ENCODE data around the gene MBTD1. TPM values are rescaled to one million over a fixed set of nuclear protein-coding genes. Genes with fewer than 3 reads are reported as not detected.

Gene MBTD1
- total and polyA plus RNA-seq, 2 donors: 19.2 to 19.5 TPM

DNA sequence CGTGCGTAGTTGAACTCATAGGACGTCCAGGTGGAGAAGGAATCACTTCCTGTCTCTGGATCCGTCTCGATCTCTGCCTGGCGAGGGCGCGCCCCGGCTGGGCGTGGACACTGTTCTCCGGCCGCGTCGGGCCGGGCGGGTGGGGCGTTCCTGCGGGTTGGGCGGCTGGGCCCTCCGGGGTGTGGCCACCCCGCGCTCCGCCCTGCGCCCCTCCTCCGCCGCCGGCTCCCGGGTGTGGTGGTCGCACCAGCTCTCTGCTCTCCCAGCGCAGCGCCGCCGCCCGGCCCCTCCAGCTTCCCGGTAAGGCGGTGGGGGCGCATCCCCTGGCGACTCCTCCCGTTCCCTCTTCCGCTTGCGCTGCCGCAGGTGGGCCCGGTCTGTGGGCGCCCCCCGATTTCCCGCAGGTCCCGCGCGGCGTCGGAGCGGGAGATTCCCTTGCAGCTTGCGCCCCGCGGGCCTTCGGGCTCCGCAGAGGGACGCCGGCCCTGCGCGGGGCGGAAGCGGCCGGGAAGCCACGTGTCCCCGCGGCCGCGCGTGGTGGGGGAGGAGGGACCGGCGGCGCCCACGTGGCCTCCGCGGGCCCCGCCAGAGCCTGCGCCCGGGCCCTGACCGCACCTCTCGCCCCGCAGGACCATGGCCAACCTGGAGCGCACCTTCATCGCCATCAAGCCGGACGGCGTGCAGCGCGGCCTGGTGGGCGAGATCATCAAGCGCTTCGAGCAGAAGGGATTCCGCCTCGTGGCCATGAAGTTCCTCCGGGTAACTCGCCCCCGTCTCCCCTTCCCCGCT lies 93.5 kb downstream of the MBTD1 start, which contains the start of gene NME2:
Gene NME2 (plus strand): TSS at position 214 of the 789 bp plus-strand sequence. CDS start 420 bp downstream, at position 634.
- H3K4me3 ChIP-seq (ENCODE audit: low read length in 2 of 2): peak within 1 kb of the TSS; percentile 78 to 80
- under 1% methylated on average over 98 of the region's 98 CpGs for WGBS
- peaks cover 0 to 18% of the 10 kb centered on the region in 2 donors for H3K4me1 ChIP-seq (ENCODE audit: control insufficient read depth in 2 of 2, insufficient read depth in 2 of 2, low read length in 2 of 2)
- peaks cover 13 to 33% of the 10 kb centered on the region in 2 donors for H3K36me3 ChIP-seq (ENCODE audit: control insufficient read depth in 2 of 2, insufficient read depth in 2 of 2, low read length in 1 of 2)
- no peaks in the 10 kb centered on the region for H3K27me3 ChIP-seq (ENCODE audit: control insufficient read depth in 2 of 2, insufficient read depth in 1 of 2, low read length in 1 of 2)
- peak in 8 of 9 donors; percentile 9 to 66 (median 48) for DNase-seq (ENCODE audit: low read depth in 6 of 9, low spot score in 9 of 9)
- H3K9me3 ChIP-seq (ENCODE audit: control insufficient read depth in 2 of 2, insufficient read depth in 1 of 2, low read length in 1 of 2): no peaks in the 10 kb centered on the region
- H3K27ac ChIP-seq (ENCODE audit: low read depth in 1 of 2, low read length in 1 of 2): peak within 1 kb of the TSS; percentile 67 to 89

DNA sequence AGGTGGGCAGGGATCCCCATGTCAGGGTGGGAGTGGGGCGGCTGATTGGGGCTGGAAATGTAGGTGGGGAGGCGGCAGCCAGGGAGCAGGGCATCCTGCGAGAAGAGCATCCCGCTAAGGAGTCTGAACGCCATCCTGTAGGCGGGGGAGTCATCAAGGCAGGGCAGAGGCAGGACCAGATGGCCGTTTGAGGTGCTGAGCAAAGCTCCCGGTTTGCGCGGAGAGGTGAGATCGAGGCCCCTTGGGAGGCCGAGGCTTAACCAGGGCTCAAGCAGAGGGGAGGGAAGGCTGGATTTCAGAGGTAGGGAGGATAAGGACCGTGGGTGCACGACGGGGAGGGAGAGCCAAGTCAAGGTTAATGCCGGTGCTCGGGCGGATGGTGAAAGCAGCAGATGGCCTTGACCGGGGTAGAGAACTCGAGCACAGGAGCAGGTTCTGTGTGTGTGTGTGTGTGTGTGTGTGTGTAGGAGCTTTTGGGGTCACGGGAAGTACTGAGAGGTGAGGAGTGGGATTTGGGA lies 94.1 kb downstream of the MBTD1 start:
- DNase-seq (ENCODE audit: low read depth in 6 of 9, low spot score in 9 of 9): peak in 3 of 9 donors; percentile 6 to 42 (median 8)
- 31% methylated on average over 21 of the region's 21 CpGs for WGBS
- H3K36me3 ChIP-seq (ENCODE audit: control insufficient read depth in 2 of 2, insufficient read depth in 2 of 2, low read length in 1 of 2): peaks cover 19 to 35% of the 10 kb centered on the region in 2 donors

DNA sequence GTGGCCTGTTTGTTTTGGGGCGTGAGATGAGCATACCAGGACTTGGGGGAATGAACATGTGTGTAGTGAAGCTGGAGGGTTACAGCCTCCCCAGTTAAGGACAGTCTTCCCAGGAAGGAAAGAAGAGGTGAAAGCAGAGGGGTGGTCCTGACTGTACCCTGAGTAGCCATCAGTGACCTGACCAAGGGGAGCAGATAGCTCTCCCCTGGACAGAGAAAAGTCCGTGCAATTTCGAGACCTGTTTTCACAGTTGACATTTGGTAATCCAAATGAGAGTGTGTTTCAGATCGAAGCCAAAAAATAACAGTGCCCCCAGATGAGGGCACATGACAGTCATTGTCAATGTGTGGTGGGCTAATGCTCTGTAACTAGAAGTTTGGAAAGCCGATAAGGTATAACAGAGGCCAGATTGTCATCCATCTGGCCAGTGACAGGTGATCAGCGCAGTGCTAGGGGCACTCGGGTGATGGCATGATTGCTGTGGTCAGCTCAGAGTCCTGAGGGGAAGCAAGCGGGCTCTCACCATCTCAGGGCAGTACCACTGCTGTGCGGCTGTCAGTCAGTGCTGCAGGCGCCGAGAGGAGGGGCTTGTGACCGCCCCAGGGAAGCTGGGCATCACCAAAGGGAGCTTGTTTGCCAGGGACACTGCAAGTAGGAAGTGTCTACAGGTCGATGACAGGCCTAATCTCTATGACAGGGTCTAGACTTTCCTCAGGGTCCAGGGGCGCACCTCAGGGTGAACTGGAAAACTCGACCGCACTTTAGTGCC lies 94.8 kb downstream of the MBTD1 start:
- 92% methylated on average over 16 of the region's 16 CpGs for WGBS
- H3K9me3 ChIP-seq (ENCODE audit: control insufficient read depth in 2 of 2, insufficient read depth in 1 of 2, low read length in 1 of 2): no peaks in the 10 kb centered on the region
- H3K36me3 ChIP-seq (ENCODE audit: control insufficient read depth in 2 of 2, insufficient read depth in 2 of 2, low read length in 1 of 2): peaks cover 21 to 33% of the 10 kb centered on the region in 2 donors
- no peaks in the 10 kb centered on the region for H3K27me3 ChIP-seq (ENCODE audit: control insufficient read depth in 2 of 2, insufficient read depth in 1 of 2, low read length in 1 of 2)
- no peak for DNase-seq (ENCODE audit: low read depth in 6 of 9, low spot score in 9 of 9)
- H3K4me1 ChIP-seq (ENCODE audit: control insufficient read depth in 2 of 2, insufficient read depth in 2 of 2, low read length in 2 of 2): peaks cover 0 to 18% of the 10 kb centered on the region in 2 donors
- no peak overlapping the region for H3K27ac ChIP-seq (ENCODE audit: low read depth in 1 of 2, low read length in 1 of 2)
- H3K4me3 ChIP-seq (ENCODE audit: low read length in 2 of 2): peak overlapping the region in 1 of 2 donors; percentile 80

More for the DNA sequence above, 94.1 kb downstream of the MBTD1 start:
- H3K4me3 ChIP-seq (ENCODE audit: low read length in 2 of 2): peak overlapping the region; percentile 78 to 80
- peaks cover 0 to 18% of the 10 kb centered on the region in 2 donors for H3K4me1 ChIP-seq (ENCODE audit: control insufficient read depth in 2 of 2, insufficient read depth in 2 of 2, low read length in 2 of 2)
- no peaks in the 10 kb centered on the region for H3K27me3 ChIP-seq (ENCODE audit: control insufficient read depth in 2 of 2, insufficient read depth in 1 of 2, low read length in 1 of 2)
- peak overlapping the region; percentile 67 to 89 for H3K27ac ChIP-seq (ENCODE audit: low read depth in 1 of 2, low read length in 1 of 2)
- no peaks in the 10 kb centered on the region for H3K9me3 ChIP-seq (ENCODE audit: control insufficient read depth in 2 of 2, insufficient read depth in 1 of 2, low read length in 1 of 2)

DNA sequence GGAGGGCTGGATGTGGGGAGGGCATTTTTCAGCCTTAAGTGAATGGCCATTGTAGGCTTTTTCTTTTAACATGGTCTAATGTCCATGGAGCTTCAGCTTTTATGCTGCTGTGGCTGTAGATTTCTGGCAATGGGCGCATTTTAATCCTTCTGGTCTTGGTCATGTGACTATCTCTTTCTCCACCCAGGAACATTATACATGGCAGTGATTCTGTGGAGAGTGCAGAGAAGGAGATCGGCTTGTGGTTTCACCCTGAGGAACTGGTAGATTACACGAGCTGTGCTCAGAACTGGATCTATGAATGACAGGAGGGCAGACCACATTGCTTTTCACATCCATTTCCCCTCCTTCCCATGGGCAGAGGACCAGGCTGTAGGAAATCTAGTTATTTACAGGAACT lies 98.3 kb downstream of the MBTD1 start:
- Histone ChIP-seq H3K36me3 (ENCODE audit: control insufficient read depth in 2 of 2, insufficient read depth in 2 of 2, low read length in 1 of 2) (peaks cover 26 to 31% of the 10 kb centered on the region in 2 donors), H3K27ac (ENCODE audit: low read depth in 1 of 2, low read length in 1 of 2) (no peak overlapping the region), H3K27me3 (ENCODE audit: control insufficient read depth in 2 of 2, insufficient read depth in 1 of 2, low read length in 1 of 2) (no peaks in the 10 kb centered on the region), H3K4me3 (ENCODE audit: low read length in 2 of 2) (no peak overlapping the region), H3K9me3 (ENCODE audit: control insufficient read depth in 2 of 2, insufficient read depth in 1 of 2, low read length in 1 of 2) (no peaks in the 10 kb centered on the region), H3K4me1 (ENCODE audit: control insufficient read depth in 2 of 2, insufficient read depth in 2 of 2, low read length in 2 of 2) (peaks cover 0 to 8% of the 10 kb centered on the region in 2 donors)
- DNase-seq (ENCODE audit: low read depth in 6 of 9, low spot score in 9 of 9): no peak
- 58% methylated on average over 3 of the region's 3 CpGs for WGBS

DNA sequence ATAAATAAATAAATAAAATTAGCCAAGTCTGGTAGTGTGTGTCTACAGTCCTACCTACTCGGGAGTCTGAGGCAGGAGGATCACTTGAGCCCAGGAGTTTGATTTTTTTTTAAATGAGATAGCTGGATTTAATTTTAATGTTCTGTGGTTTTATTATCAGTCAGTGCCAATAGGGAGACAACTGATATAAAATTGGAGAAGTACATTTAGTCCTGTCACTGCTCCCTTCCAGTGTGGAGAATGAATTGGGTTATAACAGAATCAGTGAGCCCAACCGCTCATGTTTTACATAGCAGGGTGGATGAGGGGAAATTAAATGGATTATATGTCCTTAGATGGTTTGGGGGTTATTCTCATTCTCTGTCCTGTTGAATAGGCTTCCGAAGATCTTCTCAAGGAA lies 100.2 kb downstream of the MBTD1 start:
- H3K4me3 ChIP-seq (ENCODE audit: low read length in 2 of 2): no peak overlapping the region
- no peak overlapping the region for H3K27ac ChIP-seq (ENCODE audit: low read depth in 1 of 2, low read length in 1 of 2)
- H3K4me1 ChIP-seq (ENCODE audit: control insufficient read depth in 2 of 2, insufficient read depth in 2 of 2, low read length in 2 of 2): peaks cover 0 to under 1% of the 10 kb centered on the region in 2 donors
- no peaks in the 10 kb centered on the region for H3K27me3 ChIP-seq (ENCODE audit: control insufficient read depth in 2 of 2, insufficient read depth in 1 of 2, low read length in 1 of 2)
- peaks cover 26 to 32% of the 10 kb centered on the region in 2 donors for H3K36me3 ChIP-seq (ENCODE audit: control insufficient read depth in 2 of 2, insufficient read depth in 2 of 2, low read length in 1 of 2)
- over 99% methylated on average over 3 of the region's 3 CpGs for WGBS
- no peak for DNase-seq (ENCODE audit: low read depth in 6 of 9, low spot score in 9 of 9)
- H3K9me3 ChIP-seq (ENCODE audit: control insufficient read depth in 2 of 2, insufficient read depth in 1 of 2, low read length in 1 of 2): no peaks in the 10 kb centered on the region

DNA sequence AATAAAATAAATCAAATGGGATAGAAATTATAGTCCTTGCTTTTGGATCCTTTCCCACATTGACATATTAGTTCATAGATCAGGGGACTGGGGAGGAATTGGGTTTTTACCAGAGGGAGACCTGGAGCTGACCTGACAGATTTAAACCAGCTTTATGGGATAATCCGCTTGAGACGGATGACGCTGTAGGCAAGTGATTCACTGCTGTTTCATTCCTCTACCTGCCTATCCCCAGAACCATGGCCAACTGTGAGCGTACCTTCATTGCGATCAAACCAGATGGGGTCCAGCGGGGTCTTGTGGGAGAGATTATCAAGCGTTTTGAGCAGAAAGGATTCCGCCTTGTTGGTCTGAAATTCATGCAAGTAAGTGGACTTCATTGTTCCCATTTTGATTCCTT lies 104.4 kb downstream of the MBTD1 start:
- Histone ChIP-seq H3K4me3 (ENCODE audit: low read length in 2 of 2) (no peak overlapping the region), H3K9me3 (ENCODE audit: control insufficient read depth in 2 of 2, insufficient read depth in 1 of 2, low read length in 1 of 2) (no peaks in the 10 kb centered on the region), H3K27me3 (ENCODE audit: control insufficient read depth in 2 of 2, insufficient read depth in 1 of 2, low read length in 1 of 2) (no peaks in the 10 kb centered on the region), H3K27ac (ENCODE audit: low read depth in 1 of 2, low read length in 1 of 2) (no peak overlapping the region), H3K4me1 (ENCODE audit: control insufficient read depth in 2 of 2, insufficient read depth in 2 of 2, low read length in 2 of 2) (peaks cover 6 to 8% of the 10 kb centered on the region in 2 donors), H3K36me3 (ENCODE audit: control insufficient read depth in 2 of 2, insufficient read depth in 2 of 2, low read length in 1 of 2) (peaks cover 8 to 19% of the 10 kb centered on the region in 2 donors)
- WGBS: 97% methylated on average over 8 of the region's 8 CpGs
- DNase-seq (ENCODE audit: low read depth in 6 of 9, low spot score in 9 of 9): no peak

DNA sequence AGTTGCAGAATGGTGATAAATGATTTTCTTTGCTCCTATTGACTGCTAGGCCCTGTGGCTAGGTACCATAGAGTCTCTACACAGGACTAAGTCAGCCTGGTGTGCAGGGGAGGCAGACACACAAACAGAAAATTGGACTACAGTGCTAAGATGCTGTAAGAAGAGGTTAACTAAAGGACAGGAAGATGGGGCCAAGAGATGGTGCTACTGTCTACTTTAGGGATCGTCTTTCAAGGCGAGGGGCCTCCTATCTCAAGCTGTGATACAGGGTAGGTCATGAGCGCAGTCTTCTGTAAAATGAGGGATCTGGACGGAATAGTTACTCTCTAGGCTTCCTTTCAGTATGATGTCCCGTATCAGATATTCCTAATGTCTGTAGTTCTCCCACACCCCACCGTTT lies 105.7 kb downstream of the MBTD1 start:
- H3K9me3 ChIP-seq (ENCODE audit: control insufficient read depth in 2 of 2, insufficient read depth in 1 of 2, low read length in 1 of 2): no peaks in the 10 kb centered on the region
- peaks cover 6 to 8% of the 10 kb centered on the region in 2 donors for H3K4me1 ChIP-seq (ENCODE audit: control insufficient read depth in 2 of 2, insufficient read depth in 2 of 2, low read length in 2 of 2)
- no peaks in the 10 kb centered on the region for H3K27me3 ChIP-seq (ENCODE audit: control insufficient read depth in 2 of 2, insufficient read depth in 1 of 2, low read length in 1 of 2)
- no peak overlapping the region for H3K27ac ChIP-seq (ENCODE audit: low read depth in 1 of 2, low read length in 1 of 2)
- WGBS: 27% methylated on average over 6 of the region's 6 CpGs
- peak in 2 of 9 donors; percentile 8 to 27 for DNase-seq (ENCODE audit: low read depth in 6 of 9, low spot score in 9 of 9)
- H3K36me3 ChIP-seq (ENCODE audit: control insufficient read depth in 2 of 2, insufficient read depth in 2 of 2, low read length in 1 of 2): peaks cover 8 to 14% of the 10 kb centered on the region in 2 donors
- peak overlapping the region; percentile 71 to 82 for H3K4me3 ChIP-seq (ENCODE audit: low read length in 2 of 2)

DNA sequence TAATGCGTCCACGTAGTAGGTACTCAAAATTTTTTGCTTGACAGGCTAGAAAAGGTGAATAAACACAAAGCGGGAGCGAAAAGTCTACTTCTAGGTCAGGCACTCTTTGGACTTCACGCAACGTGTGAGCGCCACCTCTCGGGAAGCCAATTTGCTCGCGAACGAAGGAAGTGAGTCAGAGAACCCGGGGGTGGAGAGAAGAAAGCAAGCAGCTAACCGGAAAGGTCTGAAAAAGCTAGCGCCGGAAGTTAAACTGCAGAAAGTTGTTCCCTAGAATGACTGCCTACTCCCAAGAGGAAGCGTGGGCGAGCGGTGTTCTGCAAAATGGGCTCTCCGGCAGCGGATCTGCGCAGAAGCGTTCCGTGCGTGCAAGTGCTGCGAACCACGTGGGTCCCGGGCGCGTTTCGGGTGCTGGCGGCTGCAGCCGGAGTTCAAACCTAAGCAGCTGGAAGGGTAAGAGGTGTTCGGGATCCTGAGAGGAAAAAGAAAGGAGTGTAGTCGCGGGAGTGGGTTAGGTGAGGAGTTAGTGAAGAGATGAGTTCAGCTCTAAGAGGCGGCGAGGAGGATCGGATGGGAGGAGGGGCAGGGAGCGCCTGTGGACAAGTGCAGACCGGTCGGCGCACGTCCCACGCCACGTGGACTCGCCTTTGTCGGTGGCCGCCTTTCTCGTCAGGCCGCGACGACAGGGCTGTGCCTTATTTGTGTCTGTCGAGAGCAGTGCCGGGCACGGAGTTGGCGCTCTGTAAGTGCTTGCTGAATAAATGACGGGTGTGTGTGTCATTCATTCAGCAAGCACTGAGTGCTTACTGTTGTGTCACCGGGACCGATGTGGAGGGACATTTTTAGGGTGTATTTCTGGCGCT lies 106.4 kb downstream of the MBTD1 start, which contains the start of gene NME1:
Gene NME1 (plus strand): TSS at position 350 of the 863 bp plus-strand sequence. CDS start 2,096 bp downstream, outside the sequence.
- peak within 1 kb of the TSS; percentile 71 to 82 for H3K4me3 ChIP-seq (ENCODE audit: low read length in 2 of 2)

More for the DNA sequence above, 106.4 kb downstream of the MBTD1 start, which contains the start of gene NME1:
- Histone ChIP-seq H3K4me1 (ENCODE audit: control insufficient read depth in 2 of 2, insufficient read depth in 2 of 2, low read length in 2 of 2) (peaks cover 6 to 8% of the 10 kb centered on the region in 2 donors), H3K27ac (ENCODE audit: low read depth in 1 of 2, low read length in 1 of 2) (peak within 1 kb of the TSS; percentile 80 to 95), H3K9me3 (ENCODE audit: control insufficient read depth in 2 of 2, insufficient read depth in 1 of 2, low read length in 1 of 2) (no peaks in the 10 kb centered on the region), H3K36me3 (ENCODE audit: control insufficient read depth in 2 of 2, insufficient read depth in 2 of 2, low read length in 1 of 2) (peaks cover 6 to 12% of the 10 kb centered on the region in 2 donors), H3K27me3 (ENCODE audit: control insufficient read depth in 2 of 2, insufficient read depth in 1 of 2, low read length in 1 of 2) (no peaks in the 10 kb centered on the region)
- WGBS: under 1% methylated on average over 60 of the region's 60 CpGs
- DNase-seq (ENCODE audit: low read depth in 6 of 9, low spot score in 9 of 9): peak; percentile 92 to 99 (median 97)
